Activated CD8-positive, alpha-beta T cell treated with anti-CD3 and anti-CD28 coated beads for 36 hours (primary cell): ENCODE measurements around the gene OR2T8. TPM values are rescaled to one million over a fixed set of nuclear protein-coding genes. Genes with fewer than 3 reads are reported as not detected.

Experiments
- ATAC-seq: fragments of 200-7000 bp; cut with Tn5 transposase; one replicate; pipeline ENCODE4 v1.10.0; 2021; ENCODE audit warnings: mild to moderate bottlenecking, moderate library complexity
- CTCF ChIA-PET: fragments of 350-600 bp; sonication (Branson Sonifier 250); formaldehyde crosslinking; loops from one replicate; lab custom pipeline; 2021; ENCODE audit warnings: antibody characterized with exemption; lab: Charles Lee
- POLR2A ChIA-PET: fragments of 350-600 bp; sonication (Branson Sonifier 250); formaldehyde crosslinking; loops from one replicate; lab custom pipeline; 2021; ENCODE audit warnings: antibody characterized with exemption; lab: Charles Lee
- DNase-seq: peaks from one replicate; pipeline ENCODE4 v3.0.0-alpha.2; 2020
- H3K27ac Mint-ChIP-seq: one replicate; pipeline ENCODE4 v1.8.0; 2021; ENCODE audit warnings: mild to moderate bottlenecking, mixed read lengths
- H3K27me3 Mint-ChIP-seq: one replicate; pipeline ENCODE4 v1.8.0; 2021; ENCODE audit warnings: mixed read lengths
- H3K36me3 Mint-ChIP-seq: one replicate; pipeline ENCODE4 v1.8.0; 2021; ENCODE audit warnings: low read depth, mixed read lengths
- H3K4me1 Mint-ChIP-seq: one replicate; pipeline ENCODE4 v1.8.0; 2021; ENCODE audit warnings: low read depth, mixed read lengths
- H3K4me3 Mint-ChIP-seq: one replicate; pipeline ENCODE4 v1.8.0; 2021; ENCODE audit warnings: mild to moderate bottlenecking, moderate library complexity, mixed read lengths
- H3K9me3 Mint-ChIP-seq: one replicate; pipeline ENCODE4 v1.8.0; 2021; ENCODE audit warnings: mixed read lengths
- intact Hi-C: fragments of 100-400 bp; cut with micrococcal nuclease; formaldehyde crosslinking; loops from one replicate; pipeline ENCODE4 v1.10.0; 2022
- total RNA-seq, 2 experiments: library from RNA; stranded (reverse); gene quantifications; one replicate each; pipeline ENCODE4 v1.2.3, GENCODE V29; 2021
- TF ChIP-seq, protein P1 (sequence below): fragments of 200-600 bp; IDR thresholded peaks from one replicate; pipeline ENCODE4 v1.8.0; 2022; ENCODE audit warnings: antibody characterized with exemption, mild to moderate bottlenecking

The OR2T8 gene, protein sequence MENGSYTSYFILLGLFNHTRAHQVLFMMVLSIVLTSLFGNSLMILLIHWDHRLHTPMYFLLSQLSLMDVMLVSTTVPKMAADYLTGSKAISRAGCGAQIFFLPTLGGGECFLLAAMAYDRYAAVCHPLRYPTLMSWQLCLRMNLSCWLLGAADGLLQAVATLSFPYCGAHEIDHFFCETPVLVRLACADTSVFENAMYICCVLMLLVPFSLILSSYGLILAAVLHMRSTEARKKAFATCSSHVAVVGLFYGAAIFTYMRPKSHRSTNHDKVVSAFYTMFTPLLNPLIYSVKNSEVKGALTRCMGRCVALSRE
- not detected for total RNA-seq

DNA sequence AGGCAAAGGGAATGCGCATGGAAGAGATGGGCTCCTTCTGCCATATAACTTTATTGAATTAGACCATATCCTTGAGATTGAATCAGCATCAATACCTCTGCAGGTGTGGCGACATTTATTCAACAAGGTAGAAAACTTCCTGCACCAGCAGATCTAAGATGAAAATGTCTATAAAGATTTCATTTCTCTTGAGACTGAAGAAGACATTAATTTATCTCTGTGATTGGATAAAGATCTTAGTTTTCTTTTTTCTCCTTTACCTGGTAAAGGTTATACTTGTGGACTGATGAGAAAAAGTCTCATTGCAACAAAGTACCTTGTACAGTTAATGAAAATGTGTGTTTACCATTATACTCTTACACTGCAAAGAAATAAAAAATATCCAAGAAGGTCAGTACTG, at the start of gene OR2T8:
Gene OR2T8 (plus strand): TSS at position 301 of the 400 bp plus-strand sequence. CDS start 766 bp downstream, outside the sequence.
- POLR2A ChIA-PET, result no interaction called here

DNA sequence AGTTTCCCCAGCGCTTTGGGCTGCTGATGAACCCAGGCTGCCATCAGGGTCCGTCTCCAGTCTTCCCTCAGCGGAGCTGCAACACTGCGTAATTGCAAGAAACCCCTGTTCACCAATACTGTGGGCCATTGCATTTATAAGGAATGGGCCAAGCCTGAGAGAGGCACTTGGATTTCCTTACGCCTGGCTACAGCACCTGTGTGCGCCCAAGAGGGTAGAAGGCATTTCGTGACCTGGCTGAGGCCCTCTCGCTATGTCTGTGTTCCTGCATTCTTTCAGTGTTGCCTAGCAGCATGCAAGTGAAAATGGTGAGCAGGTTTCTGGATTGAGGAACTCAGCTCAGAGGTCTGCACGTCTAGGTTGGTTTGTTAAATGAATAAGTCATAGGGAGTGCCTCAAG, 36.7 kb upstream of the OR2T8 start:
- ATAC-seq (no peak), DNase-seq (no peak)
- H3K9me3 Mint-ChIP-seq, result no peaks in the 10 kb centered on the region
- CTCF ChIA-PET, result no interaction called here
- no peak overlapping the region for H3K4me3 Mint-ChIP-seq
- no peaks in the 10 kb centered on the region for H3K27me3 Mint-ChIP-seq
- no peak overlapping the region for H3K27ac Mint-ChIP-seq
- TF ChIP-seq, protein P1, sequence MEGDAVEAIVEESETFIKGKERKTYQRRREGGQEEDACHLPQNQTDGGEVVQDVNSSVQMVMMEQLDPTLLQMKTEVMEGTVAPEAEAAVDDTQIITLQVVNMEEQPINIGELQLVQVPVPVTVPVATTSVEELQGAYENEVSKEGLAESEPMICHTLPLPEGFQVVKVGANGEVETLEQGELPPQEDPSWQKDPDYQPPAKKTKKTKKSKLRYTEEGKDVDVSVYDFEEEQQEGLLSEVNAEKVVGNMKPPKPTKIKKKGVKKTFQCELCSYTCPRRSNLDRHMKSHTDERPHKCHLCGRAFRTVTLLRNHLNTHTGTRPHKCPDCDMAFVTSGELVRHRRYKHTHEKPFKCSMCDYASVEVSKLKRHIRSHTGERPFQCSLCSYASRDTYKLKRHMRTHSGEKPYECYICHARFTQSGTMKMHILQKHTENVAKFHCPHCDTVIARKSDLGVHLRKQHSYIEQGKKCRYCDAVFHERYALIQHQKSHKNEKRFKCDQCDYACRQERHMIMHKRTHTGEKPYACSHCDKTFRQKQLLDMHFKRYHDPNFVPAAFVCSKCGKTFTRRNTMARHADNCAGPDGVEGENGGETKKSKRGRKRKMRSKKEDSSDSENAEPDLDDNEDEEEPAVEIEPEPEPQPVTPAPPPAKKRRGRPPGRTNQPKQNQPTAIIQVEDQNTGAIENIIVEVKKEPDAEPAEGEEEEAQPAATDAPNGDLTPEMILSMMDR, result no peak
- intact Hi-C loops, result no loop called here
- no peaks in the 10 kb centered on the region for H3K36me3 Mint-ChIP-seq
- POLR2A ChIA-PET, result no interaction called here
- no peaks in the 10 kb centered on the region for H3K4me1 Mint-ChIP-seq

More for the DNA sequence above, at the start of gene OR2T8:
- Mint-ChIP-seq H3K36me3 (no peaks in the 10 kb centered on the region), H3K4me1 (no peaks in the 10 kb centered on the region), H3K9me3 (no peaks in the 10 kb centered on the region), H3K4me3 (no peak within 1 kb of the TSS), H3K27ac (no peak within 1 kb of the TSS), H3K27me3 (peaks cover 4% of the 10 kb centered on the region)
- TF ChIP-seq, protein P1, result no peak
- intact Hi-C loops, result no loop called here
- ATAC-seq, result no peak
- CTCF ChIA-PET, result no interaction called here
- no peak for DNase-seq

DNA sequence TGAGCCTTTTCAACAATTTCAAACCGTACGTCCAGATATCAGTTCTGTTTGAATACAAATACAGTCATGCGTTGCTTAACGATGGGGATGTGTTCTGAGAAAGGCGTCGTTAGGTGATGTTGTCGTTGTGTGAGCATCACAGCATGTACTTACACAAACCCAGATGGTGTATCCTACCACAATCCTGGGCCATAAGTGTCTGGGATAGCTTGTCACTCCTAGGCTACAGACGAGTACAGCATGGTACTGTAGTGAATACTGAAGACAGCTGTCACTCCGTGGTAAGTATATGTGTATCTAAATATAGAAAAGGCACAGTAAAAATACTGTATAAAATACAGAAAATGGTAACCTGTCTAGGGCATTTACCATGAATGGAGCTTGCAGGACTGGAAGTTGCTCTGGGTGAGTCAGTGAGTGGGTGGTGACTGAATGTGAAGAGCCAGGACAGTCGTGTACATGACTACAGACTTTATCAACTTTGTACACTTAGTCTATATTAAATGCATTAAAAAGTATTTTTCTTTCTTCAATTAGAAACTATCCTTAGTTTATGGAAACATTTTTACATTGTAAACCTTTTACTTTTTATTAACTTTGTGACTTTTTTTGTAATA, 35.1 kb upstream of the OR2T8 start:
- Mint-ChIP-seq H3K27me3 (no peaks in the 10 kb centered on the region), H3K9me3 (no peaks in the 10 kb centered on the region), H3K4me1 (no peaks in the 10 kb centered on the region), H3K27ac (no peak overlapping the region), H3K4me3 (no peak overlapping the region), H3K36me3 (no peaks in the 10 kb centered on the region)
- no peak for ATAC-seq
- peak; percentile 6 for DNase-seq
- TF ChIP-seq, protein P1, result no peak
- intact Hi-C loops, result no loop called here
- CTCF ChIA-PET, result no interaction called here
- POLR2A ChIA-PET, result no interaction called here

DNA sequence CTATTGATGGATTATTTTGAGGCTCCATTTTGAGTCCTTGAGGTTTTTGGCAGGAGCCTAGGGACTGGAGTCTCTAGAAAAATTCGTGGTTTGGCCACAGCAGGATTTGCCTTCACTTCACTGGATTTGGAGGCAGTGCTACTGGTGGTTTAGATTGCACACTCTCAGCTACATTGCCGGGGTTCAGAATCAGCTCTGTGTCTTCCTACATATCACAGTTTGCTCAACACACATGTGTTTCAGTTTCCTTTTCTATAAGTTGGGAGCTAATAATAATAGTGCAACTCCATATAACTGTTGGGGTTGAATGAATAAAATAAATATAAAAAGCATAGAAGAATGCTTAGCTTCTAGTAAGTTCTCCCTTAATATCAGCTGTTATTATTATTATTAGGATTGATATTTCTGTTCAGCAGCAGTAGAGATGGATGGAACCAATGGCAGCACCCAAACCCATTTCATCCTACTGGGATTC, 24.9 kb upstream of the OR2T8 start, which contains the start of gene OR2W3:
Gene OR2W3 (plus strand): TSS at position 425 of the 475 bp plus-strand sequence. CDS start 0 bp downstream, at position 425.
- H3K4me1 Mint-ChIP-seq, result no peaks in the 10 kb centered on the region
- CTCF ChIA-PET, result no interaction called here

More for the DNA sequence above, 24.9 kb upstream of the OR2T8 start, which contains the start of gene OR2W3:
- DNase-seq (no peak), ATAC-seq (no peak)
- intact Hi-C loops, result no loop called here
- POLR2A ChIA-PET, result no interaction called here
- H3K36me3 Mint-ChIP-seq, result peaks cover 2% of the 10 kb centered on the region
- H3K4me3 Mint-ChIP-seq, result no peak within 1 kb of the TSS
- TF ChIP-seq, protein P1, result no peak
- no peak within 1 kb of the TSS for H3K27ac Mint-ChIP-seq
- H3K27me3 Mint-ChIP-seq, result no peaks in the 10 kb centered on the region
- peaks cover 18% of the 10 kb centered on the region for H3K9me3 Mint-ChIP-seq
